A673 (cell line): ENCODE data around the gene RALBP1.

Experiments
- EZH2 ChIP-seq: fragments of 200-600 bp; sonication (generic); IDR thresholded peaks from 2 replicates; pipeline ENCODE4 v1.6.1; 2017; ENCODE audit warnings: borderline replicate concordance, low read depth, mild to moderate bottlenecking, mixed read lengths, antibody characterized with exemption, low read length; ENCODE audit not compliant: poor library complexity, severe bottlenecking
- TF ChIP-seq, protein P1 (sequence below): fragments of 300-800, 200-600 bp; sonication (generic); conservative IDR thresholded peaks from 2 replicates; pipeline ENCODE4 v1.5.1; 2017; ENCODE audit warnings: low read depth, mild to moderate bottlenecking, antibody characterized with exemption, low read length, moderate library complexity, mixed read lengths

DNA sequence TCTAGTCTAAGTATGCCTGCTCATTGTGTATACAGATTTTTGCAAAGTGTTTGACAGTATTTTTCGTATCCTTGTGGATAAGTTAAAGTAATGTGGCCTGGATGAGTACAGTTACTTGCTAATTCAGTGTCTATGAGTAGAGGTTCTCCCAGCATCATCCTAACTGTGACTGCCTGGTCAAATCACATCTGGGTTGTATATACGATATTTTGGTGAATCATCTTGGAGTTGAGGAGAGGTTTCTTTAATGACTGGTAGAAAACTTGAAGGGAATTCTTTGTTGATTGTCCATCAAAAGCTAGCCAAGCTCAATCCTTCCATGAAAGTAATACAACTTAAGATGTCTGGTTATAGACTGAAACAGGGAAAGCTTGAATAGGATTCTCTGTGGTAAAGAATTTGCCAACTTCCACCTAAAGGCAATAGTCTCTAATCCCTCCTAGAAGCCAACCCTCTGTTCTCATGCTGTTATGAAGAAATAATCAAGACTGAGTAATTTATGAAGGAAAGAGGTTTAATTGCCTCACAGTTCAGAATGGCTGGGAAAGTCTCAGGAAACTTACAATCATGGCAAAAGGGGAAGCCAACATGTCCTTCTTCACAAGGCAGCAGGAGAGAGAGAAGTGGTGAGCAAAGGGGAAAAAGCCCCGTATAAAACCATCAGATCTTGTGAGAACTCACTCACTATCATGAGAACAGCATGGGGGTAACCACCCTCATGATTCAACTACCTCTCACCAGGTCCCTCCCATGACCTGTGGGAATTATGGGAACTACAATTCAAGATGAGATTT lies 19.4 kb upstream of the RALBP1 start:
- TF ChIP-seq, protein P1, sequence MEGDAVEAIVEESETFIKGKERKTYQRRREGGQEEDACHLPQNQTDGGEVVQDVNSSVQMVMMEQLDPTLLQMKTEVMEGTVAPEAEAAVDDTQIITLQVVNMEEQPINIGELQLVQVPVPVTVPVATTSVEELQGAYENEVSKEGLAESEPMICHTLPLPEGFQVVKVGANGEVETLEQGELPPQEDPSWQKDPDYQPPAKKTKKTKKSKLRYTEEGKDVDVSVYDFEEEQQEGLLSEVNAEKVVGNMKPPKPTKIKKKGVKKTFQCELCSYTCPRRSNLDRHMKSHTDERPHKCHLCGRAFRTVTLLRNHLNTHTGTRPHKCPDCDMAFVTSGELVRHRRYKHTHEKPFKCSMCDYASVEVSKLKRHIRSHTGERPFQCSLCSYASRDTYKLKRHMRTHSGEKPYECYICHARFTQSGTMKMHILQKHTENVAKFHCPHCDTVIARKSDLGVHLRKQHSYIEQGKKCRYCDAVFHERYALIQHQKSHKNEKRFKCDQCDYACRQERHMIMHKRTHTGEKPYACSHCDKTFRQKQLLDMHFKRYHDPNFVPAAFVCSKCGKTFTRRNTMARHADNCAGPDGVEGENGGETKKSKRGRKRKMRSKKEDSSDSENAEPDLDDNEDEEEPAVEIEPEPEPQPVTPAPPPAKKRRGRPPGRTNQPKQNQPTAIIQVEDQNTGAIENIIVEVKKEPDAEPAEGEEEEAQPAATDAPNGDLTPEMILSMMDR, result no peak
- no peak for TF ChIP-seq EZH2
